ENCODE results near the gene UBAC2.

DNA sequence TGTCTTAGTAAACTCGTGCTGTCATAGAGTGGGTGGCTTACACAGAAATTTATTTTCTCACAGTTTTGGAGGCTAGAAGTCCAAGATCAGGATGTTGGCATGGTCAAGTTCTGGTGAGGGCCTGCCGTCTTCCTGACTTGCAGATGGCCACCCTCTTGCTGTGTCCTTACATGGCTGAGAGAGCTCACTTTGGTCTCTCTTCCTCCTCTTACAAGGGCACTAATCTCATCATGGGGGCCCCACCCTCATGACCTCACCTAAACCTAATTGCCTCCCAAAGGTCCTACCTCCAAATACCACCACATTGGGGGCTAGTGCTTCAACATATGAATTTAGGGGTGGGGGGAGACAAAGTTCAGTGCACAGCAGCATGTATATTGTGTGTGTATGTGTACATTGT is 71.8 kb downstream of the UBAC2 start:
- no peak for TF ChIP-seq POLR2AphosphoS5 (IDR thresholded peaks at IDR 0.05; ENCODE audit: insufficient read depth in 1 of 2, low read depth in 1 of 2)
- TF ChIP-seq, protein P1, sequence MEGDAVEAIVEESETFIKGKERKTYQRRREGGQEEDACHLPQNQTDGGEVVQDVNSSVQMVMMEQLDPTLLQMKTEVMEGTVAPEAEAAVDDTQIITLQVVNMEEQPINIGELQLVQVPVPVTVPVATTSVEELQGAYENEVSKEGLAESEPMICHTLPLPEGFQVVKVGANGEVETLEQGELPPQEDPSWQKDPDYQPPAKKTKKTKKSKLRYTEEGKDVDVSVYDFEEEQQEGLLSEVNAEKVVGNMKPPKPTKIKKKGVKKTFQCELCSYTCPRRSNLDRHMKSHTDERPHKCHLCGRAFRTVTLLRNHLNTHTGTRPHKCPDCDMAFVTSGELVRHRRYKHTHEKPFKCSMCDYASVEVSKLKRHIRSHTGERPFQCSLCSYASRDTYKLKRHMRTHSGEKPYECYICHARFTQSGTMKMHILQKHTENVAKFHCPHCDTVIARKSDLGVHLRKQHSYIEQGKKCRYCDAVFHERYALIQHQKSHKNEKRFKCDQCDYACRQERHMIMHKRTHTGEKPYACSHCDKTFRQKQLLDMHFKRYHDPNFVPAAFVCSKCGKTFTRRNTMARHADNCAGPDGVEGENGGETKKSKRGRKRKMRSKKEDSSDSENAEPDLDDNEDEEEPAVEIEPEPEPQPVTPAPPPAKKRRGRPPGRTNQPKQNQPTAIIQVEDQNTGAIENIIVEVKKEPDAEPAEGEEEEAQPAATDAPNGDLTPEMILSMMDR (IDR thresholded peaks at IDR 0.05): no peak
- TF ChIP-seq POLR2A (IDR thresholded peaks at IDR 0.05): no peak
